K562 (cell line): Measurements from ENCODE around the gene MARS1. TPM values are rescaled to one million over a fixed set of nuclear protein-coding genes. Genes with fewer than 3 reads are reported as not detected.

ENCODE experiments used
- CBFA2T2 ChIP-seq: fragments of 450-650 bp; conservative IDR thresholded peaks from 2 replicates; pipeline ENCODE4 v1.6.1; 2017; ENCODE audit warnings: mild to moderate bottlenecking
- CBX1 ChIP-seq: sonication (generic); IDR thresholded peaks from 2 replicates; pipeline ENCODE4 v1.6.1; 2016; ENCODE audit warnings: antibody characterized with exemption, low read depth, mild to moderate bottlenecking
- HDAC1 ChIP-seq, 2 experiments: fragments of 450-650 bp; IDR thresholded peaks; 2 replicates each; pipeline ENCODE4 v1.6.1; 2016 to 2017; ENCODE audit warnings: inconsistent platforms in 1 of 2, mild to moderate bottlenecking in 1 of 2, moderate library complexity in 1 of 2
- HINFP ChIP-seq: fragments of 450-650 bp; conservative IDR thresholded peaks from 2 replicates; pipeline ENCODE4 v1.6.1; 2016; ENCODE audit warnings: missing genetic modification characterization, low read depth, mild to moderate bottlenecking, control low read depth, missing compliant biosample characterization
- MLX ChIP-seq, 2 experiments: fragments of 450-650 bp in 1 of 2; sonication (generic) in 1 of 2; formaldehyde crosslinking; conservative IDR thresholded peaks; 2 replicates each; pipeline versions ENCODE4 v1.4.0 to v1.8.1; 2020 to 2022; ENCODE audit warnings: mild to moderate bottlenecking in 1 of 2, missing genetic modification reagents in 1 of 2
- NCOA2 ChIP-seq, 2 experiments: fragments of 450-650 bp; IDR thresholded peaks; 2 replicates each; pipeline ENCODE4 v1.6.1; 2018; ENCODE audit warnings: mild to moderate bottlenecking in 2 of 2, moderate library complexity in 1 of 2; ENCODE audit not compliant: partially characterized antibody in 2 of 2
- RCOR1 ChIP-seq, 2 experiments: IDR thresholded peaks; 2 replicates each; pipeline ENCODE4 v1.6.1; 2012; ENCODE audit warnings: low read depth in 2 of 2, low read length in 2 of 2, borderline replicate concordance in 1 of 2, improper control_type of control experiment in 1 of 2
- REST ChIP-seq, 2 experiments: fragments of 450-650 bp; formaldehyde crosslinking in 1 of 2; IDR thresholded peaks; 2 replicates each; pipeline versions ENCODE4 v1.4.0 to v1.6.1; 2014 to 2020; ENCODE audit warnings: mild to moderate bottlenecking in 2 of 2, borderline replicate concordance in 1 of 2, low read depth in 1 of 2
- ZBTB5 ChIP-seq: fragments of 450-650 bp; IDR thresholded peaks from 2 replicates; pipeline ENCODE4 v1.6.1; 2017; ENCODE audit warnings: antibody characterized with exemption
- ZNF639 ChIP-seq, 2 experiments: fragments of 200-800 bp in 1 of 2; sonication (Bioruptor generic) in 1 of 2; sonication (generic) in 1 of 2; formaldehyde crosslinking in 1 of 2; IDR thresholded peaks in 1 of 2; conservative IDR thresholded peaks in 1 of 2; 2 replicates each; pipeline versions ENCODE4 v1.5.0 to v1.6.1; 2016 to 2020; ENCODE audit warnings: missing compliant biosample characterization in 1 of 2, missing genetic modification characterization in 1 of 2, missing genetic modification reagents in 1 of 2
- polyA plus RNA-seq, 8 experiments: library from polyadenylated mRNA; depleted of rRNA in 4 of 8; stranded (reverse) in 5 of 8; unstranded in 3 of 8; fragments of >200 nt; fragmentation: Nextera tagmentation in 2 of 8; fragmentation: Illumina TruSeq in 1 of 8; extraction: Ambion mirVana in 2 of 8; extraction: Trizol in 1 of 8; gene quantifications; 2 replicates each; pipeline versions ENCODE4 v1.2.1 to v1.2.3, GENCODE V29; 2011 to 2014; ENCODE audit warnings: inconsistent platforms in 1 of 8, missing spikeins in 1 of 8
- total RNA-seq, 7 experiments: library from RNA; depleted of rRNA in 6 of 7; stranded (reverse); fragments of >200 nt in 6 of 7; fragmentation: Illumina TruSeq in 2 of 7; extraction: Trizol in 2 of 7; gene quantifications; 2 replicates each; pipeline versions ENCODE4 v1.2.1 to v1.2.3, GENCODE V29; 2011 to 2021; ENCODE audit warnings: low replicate concordance in 1 of 7

MARS1 gene
- total and polyA plus RNA-seq, 9 of the 15 experiments (the other 6 are each of a cell fraction or from before 2014, with no cell fraction given), result 117 to 382 (median 220) TPM

GRCh38 chr12:57547288-57548012, 59.6 kb downstream of the MARS1 start (continued):
- TF ChIP-seq CBX1, result no peak
- no peak for TF ChIP-seq MLX (CRISPR knock-in tag; conservative IDR thresholded peaks at IDR 0.05)
- no peak; a peak in 1 of 4 replicates for TF ChIP-seq ZNF639 (CRISPR knock-in tag; conservative IDR thresholded peaks at IDR 0.05 in 1 of 2, IDR thresholded peaks at IDR 0.05 in 1 of 2)
- no peak for TF ChIP-seq NCOA2 (IDR thresholded peaks at IDR 0.05; ENCODE audit: partially characterized antibody in 2 of 2)
- TF ChIP-seq CBFA2T2, result no peak
- TF ChIP-seq HDAC1 (IDR thresholded peaks at IDR 0.05), result no peak
- TF ChIP-seq RCOR1 (IDR thresholded peaks at IDR 0.05; ENCODE audit: borderline replicate concordance in 1 of 2, low read depth in 2 of 2, low read length in 2 of 2), result no peak
- no peak for TF ChIP-seq ZBTB5
- no peak for TF ChIP-seq REST (IDR thresholded peaks at IDR 0.05; ENCODE audit: borderline replicate concordance)
- TF ChIP-seq REST (CRISPR knock-in tag; IDR thresholded peaks at IDR 0.05; ENCODE audit: low read depth), result no peak
- TF ChIP-seq HINFP, result no peak
